H9 (cell line): Measurements from ENCODE around the gene TIAM1. TPM values are rescaled to one million over a fixed set of nuclear protein-coding genes. Genes with fewer than 3 reads are reported as not detected.

Experiments used
- DNase-seq: peaks from one replicate; pipeline ENCODE4 v3.0.0-alpha.2; 2017
- H2AFZ ChIP-seq: one replicate; pipeline ENCODE4 v1.6.1; 2013; ENCODE audit warnings: mild to moderate bottlenecking, low read length, control low read depth, moderate library complexity
- H2AK5ac ChIP-seq: 2 replicates; pipeline ENCODE4 v1.6.1; 2013; ENCODE audit warnings: low read length, control low read depth, mixed read lengths; ENCODE audit not compliant: insufficient read length
- H2BK120ac ChIP-seq: one replicate; pipeline ENCODE4 v1.6.1; 2013; ENCODE audit warnings: low read depth, mild to moderate bottlenecking, low read length, control low read depth, inconsistent platforms; ENCODE audit not compliant: poor library complexity, severe bottlenecking
- H2BK12ac ChIP-seq: 2 replicates; pipeline ENCODE4 v1.6.1; 2013; ENCODE audit warnings: low read length, control low read depth, mixed read lengths, low read depth; ENCODE audit not compliant: insufficient read length
- H2BK15ac ChIP-seq: 2 replicates; pipeline ENCODE4 v1.6.1; 2013; ENCODE audit warnings: low read depth, low read length, control low read depth
- H2BK20ac ChIP-seq: one replicate; pipeline ENCODE4 v1.6.1; 2013; ENCODE audit warnings: low read depth, mild to moderate bottlenecking, low read length, control low read depth, inconsistent platforms; ENCODE audit not compliant: poor library complexity, severe bottlenecking
- H2BK5ac ChIP-seq: 2 replicates; pipeline ENCODE4 v1.6.1; 2013; ENCODE audit warnings: low read length, control low read depth, mixed read lengths; ENCODE audit not compliant: insufficient read length
- H3K14ac ChIP-seq: 2 replicates; pipeline ENCODE4 v1.6.1; 2013; ENCODE audit warnings: low read length, control low read depth; ENCODE audit not compliant: insufficient read depth
- H3K18ac ChIP-seq: 2 replicates; pipeline ENCODE4 v1.6.1; 2013; ENCODE audit warnings: low read depth, mild to moderate bottlenecking, mixed read lengths, low read length, control low read depth; ENCODE audit not compliant: insufficient read length
- H3K23ac ChIP-seq: 2 replicates; pipeline ENCODE4 v1.6.1; 2013; ENCODE audit warnings: low read length, control low read depth, mixed read lengths, low read depth; ENCODE audit not compliant: insufficient read length
- H3K23me2 ChIP-seq: 2 replicates; pipeline ENCODE4 v1.6.1; 2013; ENCODE audit warnings: low read depth, mild to moderate bottlenecking, mixed read lengths, low read length, control low read depth; ENCODE audit not compliant: insufficient read length, poor library complexity, severe bottlenecking
- H3K27ac ChIP-seq: 2 replicates; pipeline ENCODE4 v1.5.1; 2013; ENCODE audit warnings: low read length, control low read depth, mixed read lengths, low read depth; ENCODE audit not compliant: insufficient read length
- H3K27me3 ChIP-seq: 2 replicates; pipeline ENCODE4 v1.6.1; 2013; ENCODE audit warnings: low read length, control low read depth, inconsistent platforms; ENCODE audit not compliant: insufficient read depth
- H3K4ac ChIP-seq: 2 replicates; pipeline ENCODE4 v1.6.1; 2013; ENCODE audit warnings: low read depth, mild to moderate bottlenecking, control low read depth, inconsistent platforms, low read length, moderate library complexity
- H3K4me1 ChIP-seq: 2 replicates; pipeline ENCODE4 v1.6.1; 2013; ENCODE audit warnings: low read length, control low read depth, inconsistent platforms; ENCODE audit not compliant: insufficient read depth
- H3K4me2 ChIP-seq: 2 replicates; pipeline ENCODE4 v1.6.1; 2013; ENCODE audit warnings: low read length, control low read depth, mixed read lengths; ENCODE audit not compliant: insufficient read length, insufficient read depth
- H3K56ac ChIP-seq: 2 replicates; pipeline ENCODE4 v1.6.1; 2013; ENCODE audit warnings: low read depth, mild to moderate bottlenecking, mixed read lengths, low read length, control low read depth; ENCODE audit not compliant: insufficient read length
- H3K79me1 ChIP-seq: 2 replicates; pipeline ENCODE4 v1.6.1; 2013; ENCODE audit warnings: low read depth, mild to moderate bottlenecking, moderate library complexity, low read length, control low read depth, inconsistent platforms; ENCODE audit not compliant: insufficient read depth, poor library complexity, severe bottlenecking
- H3K79me2 ChIP-seq: 2 replicates; pipeline ENCODE4 v1.6.1; 2013; ENCODE audit warnings: low read length, control low read depth, inconsistent platforms; ENCODE audit not compliant: insufficient read depth
- H3K9ac ChIP-seq: 2 replicates; pipeline ENCODE4 v1.6.1; 2013; ENCODE audit warnings: low read length, control low read depth, mixed read lengths; ENCODE audit not compliant: insufficient read length; ENCODE audit errors: extremely low read depth
- H3K9me3 ChIP-seq: one replicate; pipeline ENCODE4 v1.6.1; 2013; ENCODE audit warnings: low read depth, low read length, inconsistent platforms; ENCODE audit not compliant: control insufficient read depth
- H3T11ph ChIP-seq: one replicate; pipeline ENCODE4 v1.6.1; 2013; ENCODE audit warnings: mild to moderate bottlenecking, low read length, control low read depth, inconsistent platforms
- H4K20me1 ChIP-seq: one replicate; pipeline ENCODE4 v1.6.1; 2013; ENCODE audit not compliant: control insufficient read depth, insufficient read length, insufficient read depth
- H4K5ac ChIP-seq: 2 replicates; pipeline ENCODE4 v1.6.1; 2013; ENCODE audit warnings: low read depth, mild to moderate bottlenecking, mixed read lengths, low read length, control low read depth; ENCODE audit not compliant: insufficient read length
- H4K8ac ChIP-seq: replicated peaks from 2 replicates; pipeline ENCODE4 v1.6.1; 2013; ENCODE audit warnings: low read length, control low read depth, mixed read lengths, low read depth; ENCODE audit not compliant: insufficient read length
- H4K91ac ChIP-seq: 2 replicates; pipeline ENCODE4 v1.6.1; 2013; ENCODE audit warnings: low read depth, mild to moderate bottlenecking, moderate library complexity, mixed read lengths, low read length, control low read depth; ENCODE audit not compliant: insufficient read length
- H3K27ac Mint-ChIP-seq, 3 experiments: 2 replicates in 2 of 3; 3 replicates in 1 of 3; pipeline ENCODE4 v1.8.0; 2020 to 2021; ENCODE audit warnings: mixed read lengths in 3 of 3, mild to moderate bottlenecking in 1 of 3, moderate library complexity in 1 of 3
- H3K27me3 Mint-ChIP-seq: 2 replicates; pipeline ENCODE4 v1.8.0; 2021; ENCODE audit warnings: low read depth, mild to moderate bottlenecking, moderate library complexity, mixed read lengths
- H3K36me3 Mint-ChIP-seq, 3 experiments: 2 replicates in 2 of 3; 3 replicates in 1 of 3; pipeline ENCODE4 v1.8.0; 2020 to 2021; ENCODE audit warnings: low read depth in 3 of 3, mixed read lengths in 3 of 3; ENCODE audit not compliant: insufficient read depth in 1 of 3
- H3K4me1 Mint-ChIP-seq, 2 experiments: 2 replicates each; pipeline ENCODE4 v1.8.0; 2020; ENCODE audit warnings: mixed read lengths in 2 of 2
- H3K4me3 Mint-ChIP-seq, 2 experiments: 2 replicates in 1 of 2; 3 replicates in 1 of 2; pipeline ENCODE4 v1.8.0; 2020 to 2021; ENCODE audit warnings: mild to moderate bottlenecking in 2 of 2, mixed read lengths in 2 of 2, moderate library complexity in 1 of 2
- H3K9me3 Mint-ChIP-seq, 2 experiments: 2 replicates in 1 of 2; 3 replicates in 1 of 2; pipeline ENCODE4 v1.8.0; 2020; ENCODE audit warnings: mild to moderate bottlenecking in 2 of 2, mixed read lengths in 2 of 2, moderate library complexity in 1 of 2
- WGBS: extraction: QIAGEN DNeasy Blood & Tissue Kit; methylation state at CpG from one replicate; pipeline ENCODE4 v1.1.7; 2013; ENCODE audit warnings: missing lambda C conversion rate, low lambda C conversion rate, mixed read lengths; ENCODE audit not compliant: insufficient read length; ENCODE audit errors: extremely low coverage; 5-methylcytosine and 5-hydroxymethylcytosine counted together
- total RNA-seq: library from RNA; stranded (reverse); gene quantifications from 2 replicates; pipeline ENCODE4 v1.2.1, GENCODE V29; 2021
- TF ChIP-seq, protein P1 (sequence below): fragments of 200-600 bp; sonication (generic); conservative IDR thresholded peaks from 3 replicates; pipeline ENCODE4 v1.8.0; 2021; ENCODE audit warnings: antibody characterized with exemption, mild to moderate bottlenecking

The TIAM1 gene
- total RNA-seq, 1 experiment from 2014 or later = 23.1 TPM

GRCh38 chr21:31220575-31220974 lies 123.5 kb downstream of the TIAM1 start:
- H3T11ph ChIP-seq = no peak overlapping the region
- H3K4ac ChIP-seq = no peak overlapping the region
- WGBS = no CpG with 5 or more reads among the region's 1 CpG
- H3K14ac ChIP-seq = no peak overlapping the region
- Mint-ChIP-seq H3K4me3 (no peak overlapping the region), H3K36me3 (peaks cover 0 to 14% (median 0%) of the 10 kb centered on the region in 3 experiments; a peak in 3 of 7 replicates), H3K27ac (no peak overlapping the region; a peak in 1 of 7 replicates), H3K4me1 (peaks cover 6 to 15% of the 10 kb centered on the region in 2 experiments), H3K9me3 (no peaks in the 10 kb centered on the region), H3K27me3 (no peaks in the 10 kb centered on the region)
- H4K20me1 ChIP-seq = no peaks in the 10 kb centered on the region
- no peak overlapping the region for H2BK20ac ChIP-seq
- H3K4me1 ChIP-seq = no peaks in the 10 kb centered on the region
- no peak overlapping the region for H2AK5ac ChIP-seq
- no peak overlapping the region for H2BK15ac ChIP-seq
- no peak overlapping the region for H4K8ac ChIP-seq
- H3K23me2 ChIP-seq = no peaks in the 10 kb centered on the region
- H3K27me3 ChIP-seq = no peaks in the 10 kb centered on the region
- H3K9me3 ChIP-seq = no peaks in the 10 kb centered on the region
- TF ChIP-seq, protein P1, sequence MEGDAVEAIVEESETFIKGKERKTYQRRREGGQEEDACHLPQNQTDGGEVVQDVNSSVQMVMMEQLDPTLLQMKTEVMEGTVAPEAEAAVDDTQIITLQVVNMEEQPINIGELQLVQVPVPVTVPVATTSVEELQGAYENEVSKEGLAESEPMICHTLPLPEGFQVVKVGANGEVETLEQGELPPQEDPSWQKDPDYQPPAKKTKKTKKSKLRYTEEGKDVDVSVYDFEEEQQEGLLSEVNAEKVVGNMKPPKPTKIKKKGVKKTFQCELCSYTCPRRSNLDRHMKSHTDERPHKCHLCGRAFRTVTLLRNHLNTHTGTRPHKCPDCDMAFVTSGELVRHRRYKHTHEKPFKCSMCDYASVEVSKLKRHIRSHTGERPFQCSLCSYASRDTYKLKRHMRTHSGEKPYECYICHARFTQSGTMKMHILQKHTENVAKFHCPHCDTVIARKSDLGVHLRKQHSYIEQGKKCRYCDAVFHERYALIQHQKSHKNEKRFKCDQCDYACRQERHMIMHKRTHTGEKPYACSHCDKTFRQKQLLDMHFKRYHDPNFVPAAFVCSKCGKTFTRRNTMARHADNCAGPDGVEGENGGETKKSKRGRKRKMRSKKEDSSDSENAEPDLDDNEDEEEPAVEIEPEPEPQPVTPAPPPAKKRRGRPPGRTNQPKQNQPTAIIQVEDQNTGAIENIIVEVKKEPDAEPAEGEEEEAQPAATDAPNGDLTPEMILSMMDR = no peak
- no peak overlapping the region for H3K18ac ChIP-seq
- no peak overlapping the region for H3K56ac ChIP-seq
- H2AFZ ChIP-seq = no peak overlapping the region
- no peaks in the 10 kb centered on the region for H3K79me1 ChIP-seq
- no peak overlapping the region for H3K4me2 ChIP-seq
- DNase-seq = no peak
- H3K79me2 ChIP-seq = no peaks in the 10 kb centered on the region
- H4K91ac ChIP-seq = no peak overlapping the region
- H2BK12ac ChIP-seq = no peak overlapping the region
- H3K9ac ChIP-seq = no peak overlapping the region
- no peak overlapping the region for H4K5ac ChIP-seq
- H2BK5ac ChIP-seq = no peak overlapping the region
- H2BK120ac ChIP-seq = no peak overlapping the region
- no peak overlapping the region for H3K23ac ChIP-seq
- no peak overlapping the region for H3K27ac ChIP-seq
